K562 (cell line): ENCODE results near the gene RING1. TPM values are rescaled to one million over a fixed set of nuclear protein-coding genes. Genes with fewer than 3 reads are reported as not detected.

Experiments
- ATAC-seq: fragments of 200-7000 bp; cut with Tn5 transposase; 3 replicates; pipeline ENCODE4 v1.9.1; 2020; ENCODE audit warnings: moderate library complexity
- BruUV-seq: library from RNA; stranded (reverse); fragments of 400-500 nt; replicated peaks from 2 replicates; lab custom pipeline; 2021; lab: Mats Ljungman, UMichigan
- CTCF ChIA-PET: fragments of 300-600 bp; formaldehyde crosslinking; extraction: SDS; loops from one replicate; lab custom pipeline; 2021; ENCODE audit warnings: low intra/inter-chr PET ratio; lab: Yijun Ruan, JAX
- POLR2A ChIA-PET: fragments of 300-600, 350-650 bp; sonication (Branson Sonifier 250); formaldehyde crosslinking; extraction: SDS; loops from one replicate; lab custom pipeline; 2021; ENCODE audit warnings: antibody characterized with exemption, inconsistent platforms; lab: Yijun Ruan, JAX
- DNase-seq, 4 experiments: peaks; one replicate each; pipeline versions ENCODE4 v3.0.0 to v3.0.0-alpha.2; 2011 to 2018; ENCODE audit warnings: low spot score in 3 of 4, mixed read lengths in 3 of 4; ENCODE audit errors: extremely low read depth in 1 of 4
- FAIRE-seq: peaks from 2 replicates; lab custom pipeline; 2011; peaks lifted over from hg19 to GRCh38; lab: Jason Lieb, UNC
- H2AFZ ChIP-seq: 2 replicates; pipeline ENCODE4 v1.6.0; 2011; ENCODE audit warnings: low read depth, low read length, control low read depth, inconsistent platforms
- H3K27ac ChIP-seq: fragments of 200-600 bp; 3 replicates; pipeline ENCODE4 v1.8.0; 2011; ENCODE audit warnings: low read depth, mild to moderate bottlenecking, control low read depth, inconsistent platforms, low read length, moderate library complexity, mixed read lengths; ENCODE audit errors: extremely low read depth
- H3K27me3 ChIP-seq, 2 experiments: fragments of 300-600 bp in 1 of 2; 2 replicates in 1 of 2; 3 replicates in 1 of 2; pipeline versions ENCODE4 v1.6.0 to v1.8.0; 2011; ENCODE audit warnings: inconsistent platforms in 2 of 2, low read length in 2 of 2, mild to moderate bottlenecking in 1 of 2, mixed read lengths in 1 of 2, moderate library complexity in 1 of 2; ENCODE audit not compliant: control insufficient read depth in 2 of 2, insufficient read depth in 2 of 2
- H3K36me3 ChIP-seq: fragments of 300-600 bp; 3 replicates; pipeline ENCODE4 v1.8.0; 2011; ENCODE audit warnings: mild to moderate bottlenecking, low read length, inconsistent platforms; ENCODE audit not compliant: control insufficient read depth, insufficient read depth
- H3K4me1 ChIP-seq, 2 experiments: fragments of 200-600 bp in 1 of 2; replicated peaks in 1 of 2; 2 replicates in 1 of 2; 3 replicates in 1 of 2; pipeline versions ENCODE4 v1.5.1 to v1.8.0; 2011; ENCODE audit warnings: inconsistent platforms in 2 of 2, low read length in 2 of 2, mild to moderate bottlenecking in 1 of 2, mixed read lengths in 1 of 2, moderate library complexity in 1 of 2; ENCODE audit not compliant: control insufficient read depth in 2 of 2, insufficient read depth in 2 of 2
- H3K4me2 ChIP-seq: 2 replicates; pipeline ENCODE4 v1.6.1; 2011; ENCODE audit warnings: low read length, control low read depth, inconsistent platforms, mixed read lengths; ENCODE audit not compliant: insufficient read depth
- H3K4me3 ChIP-seq: fragments of 200-600 bp; sonication (generic), shearing (Covaris generic); 2 replicates; pipeline ENCODE4 v1.5.1; 2016; ENCODE audit warnings: control low read depth, inconsistent platforms
- H3K79me2 ChIP-seq: fragments of 200-600 bp; 3 replicates; pipeline ENCODE4 v1.8.0; 2011; ENCODE audit warnings: low read length, inconsistent platforms; ENCODE audit not compliant: control insufficient read depth, insufficient read depth
- H3K9ac ChIP-seq, 2 experiments: 2 replicates each; pipeline versions ENCODE4 v1.6.0 to v1.6.1; 2011; ENCODE audit warnings: low read depth in 2 of 2, low read length in 2 of 2, control low read depth in 1 of 2, inconsistent platforms in 1 of 2, mild to moderate bottlenecking in 1 of 2, mixed read lengths in 1 of 2; ENCODE audit not compliant: insufficient read depth in 1 of 2
- H3K9me1 ChIP-seq: one replicate; pipeline ENCODE4 v1.6.0; 2011; ENCODE audit warnings: inconsistent platforms, mild to moderate bottlenecking, low read length, moderate library complexity; ENCODE audit not compliant: control insufficient read depth, insufficient read depth
- H3K9me3 ChIP-seq: replicated peaks from 2 replicates; pipeline ENCODE4 v1.5.1; 2011; ENCODE audit warnings: low read depth, low read length, inconsistent platforms; ENCODE audit not compliant: control insufficient read depth, insufficient read depth
- H4K20me1 ChIP-seq: replicated peaks from 2 replicates; pipeline ENCODE4 v1.6.1; 2011; ENCODE audit warnings: low read length, inconsistent platforms, mixed read lengths; ENCODE audit not compliant: control insufficient read depth, insufficient read depth
- ELF4 ChIP-seq: fragments of 450-650 bp; formaldehyde crosslinking; IDR thresholded peaks from 2 replicates; pipeline ENCODE4 v1.4.0; 2022; ENCODE audit warnings: missing genetic modification characterization
- KLF6 ChIP-seq: fragments of 250-450 bp; sonication (Bioruptor Pico); IDR thresholded peaks from 2 replicates; pipeline ENCODE4 v1.4.0; 2020; ENCODE audit warnings: mild to moderate bottlenecking, moderate library complexity, borderline replicate concordance
- NFE2L1 ChIP-seq: fragments of 450-650 bp; IDR thresholded peaks from 2 replicates; pipeline ENCODE4 v1.6.1; 2016; ENCODE audit warnings: missing genetic modification characterization, low read depth, mild to moderate bottlenecking, missing compliant biosample characterization, moderate library complexity, borderline replicate concordance
- NKRF ChIP-seq: fragments of 450-650 bp; IDR thresholded peaks from 2 replicates; pipeline ENCODE4 v1.6.1; 2016; ENCODE audit warnings: borderline replicate concordance
- PHF20 ChIP-seq: fragments of 450-650 bp; IDR thresholded peaks from 2 replicates; pipeline ENCODE4 v1.6.1; 2018; ENCODE audit not compliant: partially characterized antibody
- SMARCA5 ChIP-seq: fragments of 450-650 bp; IDR thresholded peaks from 2 replicates; pipeline ENCODE4 v1.6.1; 2016
- ZNF740 ChIP-seq, 3 experiments: fragments of 200-800 bp in 1 of 3; sonication (Bioruptor generic) in 1 of 3; sonication (generic) in 1 of 3; formaldehyde crosslinking in 1 of 3; IDR thresholded peaks; 2 replicates each; pipeline versions ENCODE4 v1.6.1 to v1.8.0; 2016 to 2022; ENCODE audit warnings: mild to moderate bottlenecking in 2 of 3, missing compliant biosample characterization in 2 of 3, missing genetic modification characterization in 2 of 3, missing genetic modification reagents in 1 of 3
- WGBS: fragments of 100-300 bp; shearing (Covaris generic); methylation state at CpG from one replicate; pipeline ENCODE4 v1.1.6; 2016; ENCODE audit warnings: low coverage, mixed read lengths; ENCODE audit not compliant: insufficient coverage; ENCODE audit errors: missing lambda C conversion rate; 5-methylcytosine and 5-hydroxymethylcytosine counted together
- in situ Hi-C: fragments of 300-500 bp; cut with MboI; formaldehyde crosslinking; loops from 4 replicates; pipeline ENCODE4 v1.15.0; 2018; ENCODE audit warnings: inconsistent platforms, mixed read lengths
- intact Hi-C: fragments of 100-400 bp; cut with micrococcal nuclease; formaldehyde crosslinking; loops from 2 replicates; pipeline ENCODE4 v1.14.2; 2022
- polyA plus RNA-seq, 8 experiments: library from polyadenylated mRNA; depleted of rRNA in 4 of 8; stranded (reverse) in 5 of 8; unstranded in 3 of 8; fragments of >200 nt; fragmentation: Nextera tagmentation in 2 of 8; fragmentation: Illumina TruSeq in 1 of 8; extraction: Ambion mirVana in 2 of 8; extraction: Trizol in 1 of 8; gene quantifications; 2 replicates each; pipeline versions ENCODE4 v1.2.1 to v1.2.3, GENCODE V29; 2011 to 2014; ENCODE audit warnings: inconsistent platforms in 1 of 8, missing spikeins in 1 of 8
- total RNA-seq, 7 experiments: library from RNA; depleted of rRNA in 6 of 7; stranded (reverse); fragments of >200 nt in 6 of 7; fragmentation: Illumina TruSeq in 2 of 7; extraction: Trizol in 2 of 7; gene quantifications; 2 replicates each; pipeline versions ENCODE4 v1.2.1 to v1.2.3, GENCODE V29; 2011 to 2021; ENCODE audit warnings: low replicate concordance in 1 of 7
- TF ChIP-seq, protein P1 (sequence below), 2 experiments: fragments of 450-650 bp; formaldehyde crosslinking in 1 of 2; IDR thresholded peaks; 2 replicates each; pipeline versions ENCODE4 v1.4.0 to v1.6.1; 2014 to 2020; ENCODE audit warnings: mild to moderate bottlenecking in 2 of 2, borderline replicate concordance in 1 of 2, low read depth in 1 of 2

RING1 gene
- total and polyA plus RNA-seq, 9 of the 15 experiments (the other 6 are each of a cell fraction or from before 2014, with no cell fraction given): 4.2 to 59.1 (median 36.9) TPM

DNA sequence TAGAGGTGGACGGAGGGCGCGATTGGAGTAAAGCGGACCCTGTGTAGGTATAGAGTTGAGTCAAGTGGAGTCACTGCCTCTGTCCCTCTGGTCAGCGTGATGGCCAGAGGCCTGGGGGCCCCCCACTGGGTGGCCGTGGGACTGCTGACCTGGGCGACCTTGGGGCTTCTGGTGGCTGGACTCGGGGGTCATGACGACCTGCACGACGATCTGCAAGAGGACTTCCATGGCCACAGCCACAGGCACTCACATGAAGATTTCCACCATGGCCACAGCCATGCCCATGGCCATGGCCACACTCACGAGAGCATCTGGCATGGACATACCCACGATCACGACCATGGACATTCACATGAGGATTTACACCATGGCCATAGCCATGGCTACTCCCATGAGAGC, 7.2 kb upstream of the RING1 start:
- Histone ChIP-seq H3K4me1 (peaks cover 52 to 54% of the 10 kb centered on the region in 2 experiments; a peak in 4 of 5 replicates), H2AFZ (peak overlapping the region; percentile 96), H3K27me3 (no peaks in the 10 kb centered on the region), H3K27ac (peak overlapping the region; percentile 99), H3K9me3 (no peaks in the 10 kb centered on the region), H3K9me1 (peaks cover 3% of the 10 kb centered on the region), H3K9ac (peak overlapping the region; percentile 97 to 100), H3K4me3 (peak overlapping the region; percentile 65), H3K36me3 (peaks cover 49% of the 10 kb centered on the region), H3K4me2 (peak overlapping the region; percentile 100), H3K79me2 (peaks cover 74% of the 10 kb centered on the region), H4K20me1 (peaks cover 22% of the 10 kb centered on the region)
- FAIRE-seq (peak; percentile 6), ATAC-seq (peak; percentile 48), DNase-seq (peak; percentile 65 to 78 (median 72))
- CTCF ChIA-PET: interaction anchor here (0.7 to 1.1 kb wide), 2 partner anchors 47 to 289 kb away, joined by 3 to 4 read pairs; no protein-coding TSS in a partner anchor
- under 1% methylated on average over 14 of the region's 14 CpGs for WGBS
- TSS peak; percentile 77 for BruUV-seq
- POLR2A ChIA-PET: no interaction called here
- in situ Hi-C loops: no loop called here
- intact Hi-C loops: loop anchor here (2.0 to 5.0 kb wide), 4 partner anchors 48 to 1069 kb away; partner anchors contain the start of genes FKBPL and PHF1
- TF ChIP-seq, protein P1, sequence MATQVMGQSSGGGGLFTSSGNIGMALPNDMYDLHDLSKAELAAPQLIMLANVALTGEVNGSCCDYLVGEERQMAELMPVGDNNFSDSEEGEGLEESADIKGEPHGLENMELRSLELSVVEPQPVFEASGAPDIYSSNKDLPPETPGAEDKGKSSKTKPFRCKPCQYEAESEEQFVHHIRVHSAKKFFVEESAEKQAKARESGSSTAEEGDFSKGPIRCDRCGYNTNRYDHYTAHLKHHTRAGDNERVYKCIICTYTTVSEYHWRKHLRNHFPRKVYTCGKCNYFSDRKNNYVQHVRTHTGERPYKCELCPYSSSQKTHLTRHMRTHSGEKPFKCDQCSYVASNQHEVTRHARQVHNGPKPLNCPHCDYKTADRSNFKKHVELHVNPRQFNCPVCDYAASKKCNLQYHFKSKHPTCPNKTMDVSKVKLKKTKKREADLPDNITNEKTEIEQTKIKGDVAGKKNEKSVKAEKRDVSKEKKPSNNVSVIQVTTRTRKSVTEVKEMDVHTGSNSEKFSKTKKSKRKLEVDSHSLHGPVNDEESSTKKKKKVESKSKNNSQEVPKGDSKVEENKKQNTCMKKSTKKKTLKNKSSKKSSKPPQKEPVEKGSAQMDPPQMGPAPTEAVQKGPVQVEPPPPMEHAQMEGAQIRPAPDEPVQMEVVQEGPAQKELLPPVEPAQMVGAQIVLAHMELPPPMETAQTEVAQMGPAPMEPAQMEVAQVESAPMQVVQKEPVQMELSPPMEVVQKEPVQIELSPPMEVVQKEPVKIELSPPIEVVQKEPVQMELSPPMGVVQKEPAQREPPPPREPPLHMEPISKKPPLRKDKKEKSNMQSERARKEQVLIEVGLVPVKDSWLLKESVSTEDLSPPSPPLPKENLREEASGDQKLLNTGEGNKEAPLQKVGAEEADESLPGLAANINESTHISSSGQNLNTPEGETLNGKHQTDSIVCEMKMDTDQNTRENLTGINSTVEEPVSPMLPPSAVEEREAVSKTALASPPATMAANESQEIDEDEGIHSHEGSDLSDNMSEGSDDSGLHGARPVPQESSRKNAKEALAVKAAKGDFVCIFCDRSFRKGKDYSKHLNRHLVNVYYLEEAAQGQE (IDR thresholded peaks at IDR 0.05; ENCODE audit: borderline replicate concordance): peak; percentile 21; the same call in 1 of the 2 replicates
- TF ChIP-seq, protein P1 (CRISPR knock-in tag; IDR thresholded peaks at IDR 0.05; ENCODE audit: low read depth): no peak
- no peak for TF ChIP-seq NFE2L1 (tag)
- TF ChIP-seq KLF6 (CRISPR knock-in tag): no peak
- 0 out of 2 replicates have a peak, but pooled peaks have one; percentile 13 for TF ChIP-seq SMARCA5
- no peak for TF ChIP-seq ELF4 (CRISPR knock-in tag)
- peak; percentile 74; the same call in 1 of the 2 replicates for TF ChIP-seq NKRF
- TF ChIP-seq PHF20: no peak
- no peak for TF ChIP-seq ZNF740 (CRISPR knock-in tag; IDR thresholded peaks at IDR 0.05)
- TF ChIP-seq ZNF740 (tag; IDR thresholded peaks at IDR 0.05): no peak
